GM12864 (cell line): ENCODE results near the gene MACROD2.

Experiments used
- DNase-seq: peaks from one replicate; pipeline ENCODE4 v3.0.0-alpha.2; 2011; ENCODE audit warnings: low read depth
- H3K4me3 ChIP-seq: 2 replicates; pipeline ENCODE4 v1.5.1; 2011; ENCODE audit warnings: mild to moderate bottlenecking, low read depth, low read length, control low read depth
- TF ChIP-seq, protein P1 (sequence below): IDR thresholded peaks from 2 replicates; pipeline ENCODE4 v1.5.1; 2011; ENCODE audit warnings: low read depth, mild to moderate bottlenecking, moderate library complexity, low read length, control low read depth, inconsistent platforms; ENCODE audit errors: missing control alignments

Gene MACROD2

GRCh38 chr20:14062171-14062570, 66.9 kb downstream of the MACROD2 start:
- TF ChIP-seq, protein P1, sequence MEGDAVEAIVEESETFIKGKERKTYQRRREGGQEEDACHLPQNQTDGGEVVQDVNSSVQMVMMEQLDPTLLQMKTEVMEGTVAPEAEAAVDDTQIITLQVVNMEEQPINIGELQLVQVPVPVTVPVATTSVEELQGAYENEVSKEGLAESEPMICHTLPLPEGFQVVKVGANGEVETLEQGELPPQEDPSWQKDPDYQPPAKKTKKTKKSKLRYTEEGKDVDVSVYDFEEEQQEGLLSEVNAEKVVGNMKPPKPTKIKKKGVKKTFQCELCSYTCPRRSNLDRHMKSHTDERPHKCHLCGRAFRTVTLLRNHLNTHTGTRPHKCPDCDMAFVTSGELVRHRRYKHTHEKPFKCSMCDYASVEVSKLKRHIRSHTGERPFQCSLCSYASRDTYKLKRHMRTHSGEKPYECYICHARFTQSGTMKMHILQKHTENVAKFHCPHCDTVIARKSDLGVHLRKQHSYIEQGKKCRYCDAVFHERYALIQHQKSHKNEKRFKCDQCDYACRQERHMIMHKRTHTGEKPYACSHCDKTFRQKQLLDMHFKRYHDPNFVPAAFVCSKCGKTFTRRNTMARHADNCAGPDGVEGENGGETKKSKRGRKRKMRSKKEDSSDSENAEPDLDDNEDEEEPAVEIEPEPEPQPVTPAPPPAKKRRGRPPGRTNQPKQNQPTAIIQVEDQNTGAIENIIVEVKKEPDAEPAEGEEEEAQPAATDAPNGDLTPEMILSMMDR, result no peak
- no peak overlapping the region for H3K4me3 ChIP-seq
- DNase-seq, result no peak

- TF ChIP-seq, protein P1, result no peak
- no peak for DNase-seq
- H3K4me3 ChIP-seq, result no peak overlapping the region
Observed at GRCh38 chr20:14062786-14063185, 67.5 kb downstream of the MACROD2 start.

GRCh38 chr20:14064333-14064732, 69.0 kb downstream of the MACROD2 start:
- TF ChIP-seq, protein P1, result no peak
- no peak overlapping the region for H3K4me3 ChIP-seq
- no peak for DNase-seq

DNA sequence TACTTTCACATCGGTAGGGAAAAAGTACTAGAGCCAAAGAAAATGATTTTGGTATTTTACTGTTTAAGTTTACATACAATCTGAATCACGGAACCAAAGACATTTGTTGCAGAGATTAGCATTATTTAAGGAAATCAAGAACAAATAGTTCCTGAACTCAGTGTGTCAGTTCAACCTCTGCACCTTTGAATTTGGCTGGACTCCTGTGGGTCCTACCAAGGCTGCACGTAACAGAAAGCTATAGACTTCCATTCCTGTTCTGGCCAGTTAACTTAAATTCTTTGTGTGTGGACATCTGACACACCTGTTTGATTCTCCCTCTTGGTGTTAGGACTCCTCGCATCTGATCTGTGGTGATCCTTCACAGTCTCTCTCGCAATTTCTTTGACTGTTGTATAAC, 69.6 kb downstream of the MACROD2 start:
- no peak overlapping the region for H3K4me3 ChIP-seq
- TF ChIP-seq, protein P1, result no peak
- DNase-seq, result no peak

GRCh38 chr20:14065774-14066173, 70.5 kb downstream of the MACROD2 start:
- no peak for DNase-seq
- no peak overlapping the region for H3K4me3 ChIP-seq
- TF ChIP-seq, protein P1, result no peak

- no peak overlapping the region for H3K4me3 ChIP-seq
- TF ChIP-seq, protein P1, result no peak
- DNase-seq, result no peak
Observed at GRCh38 chr20:14067603-14068002, 72.3 kb downstream of the MACROD2 start.

- TF ChIP-seq, protein P1, result no peak
- no peak overlapping the region for H3K4me3 ChIP-seq
- DNase-seq, result no peak
Observed at GRCh38 chr20:14069796-14070195, 74.5 kb downstream of the MACROD2 start.
